EH (cell line): ENCODE measurements around the gene STX16.
A peak's percentile ranks its signal among the peaks of the same experiment; 100 is the strongest.

Experiments used
- DNase-seq: peaks from one replicate; pipeline ENCODE4 v3.0.0-alpha.2; 2015; ENCODE audit warnings: low read depth

The STX16 gene

GRCh38 chr20:58677808-58678207 lies 26.7 kb downstream of the STX16 start:
- DNase-seq, result no peak

GRCh38 chr20:58678806-58679205 lies 27.7 kb downstream of the STX16 start:
- DNase-seq, result no peak

- DNase-seq, result peak; percentile 47
These were observed 31.8 kb downstream of the STX16 start for GRCh38 chr20:58682656-58683531.

GRCh38 chr20:58684291-58684690 lies 33.2 kb downstream of the STX16 start:
- no peak for DNase-seq

- DNase-seq, result no peak
These were observed 34.9 kb downstream of the STX16 start for GRCh38 chr20:58685988-58686387.

GRCh38 chr20:58688414-58688813 lies 37.3 kb downstream of the STX16 start:
- no peak for DNase-seq

GRCh38 chr20:58688840-58689239 lies 37.8 kb downstream of the STX16 start:
- DNase-seq, result peak; percentile 22

DNA sequence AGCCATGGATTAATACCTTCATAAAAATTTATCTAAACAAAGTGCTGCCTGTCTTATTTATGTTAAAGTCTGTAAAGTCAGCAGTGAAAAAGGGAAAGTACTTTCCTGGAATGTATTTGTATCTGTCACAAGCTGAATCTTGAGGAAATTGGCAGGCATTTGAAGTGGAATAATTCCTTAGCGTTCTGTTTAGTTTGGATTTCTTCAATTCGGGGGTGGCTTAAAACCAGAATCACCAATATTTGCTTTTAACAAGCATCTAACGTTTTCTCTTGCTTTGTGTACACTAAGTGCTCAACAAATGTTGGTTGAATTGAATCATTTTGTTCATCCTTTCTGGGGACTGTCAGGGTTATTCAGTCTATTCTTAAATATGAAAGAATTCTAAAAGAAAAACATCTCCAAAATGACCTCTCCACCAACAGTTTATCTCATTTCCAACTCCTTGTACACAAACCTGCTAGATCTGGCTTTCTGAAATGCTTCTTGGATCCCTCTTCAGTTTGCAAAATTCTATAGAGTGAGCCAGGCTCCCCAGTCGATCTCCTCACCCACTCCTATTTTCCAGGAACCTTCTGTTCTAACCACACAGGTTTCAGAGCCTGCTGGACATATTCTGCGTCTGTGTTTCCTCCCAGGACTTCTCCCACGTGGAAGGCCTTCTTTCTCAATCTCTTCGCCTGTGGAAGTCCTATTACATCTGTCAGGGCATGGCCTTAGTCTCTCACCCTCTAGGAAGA lies 39.5 kb downstream of the STX16 start:
- peak; percentile 16 for DNase-seq

- DNase-seq, result peak; percentile 10
These were observed 40.9 kb downstream of the STX16 start for GRCh38 chr20:58691773-58692578.

DNA sequence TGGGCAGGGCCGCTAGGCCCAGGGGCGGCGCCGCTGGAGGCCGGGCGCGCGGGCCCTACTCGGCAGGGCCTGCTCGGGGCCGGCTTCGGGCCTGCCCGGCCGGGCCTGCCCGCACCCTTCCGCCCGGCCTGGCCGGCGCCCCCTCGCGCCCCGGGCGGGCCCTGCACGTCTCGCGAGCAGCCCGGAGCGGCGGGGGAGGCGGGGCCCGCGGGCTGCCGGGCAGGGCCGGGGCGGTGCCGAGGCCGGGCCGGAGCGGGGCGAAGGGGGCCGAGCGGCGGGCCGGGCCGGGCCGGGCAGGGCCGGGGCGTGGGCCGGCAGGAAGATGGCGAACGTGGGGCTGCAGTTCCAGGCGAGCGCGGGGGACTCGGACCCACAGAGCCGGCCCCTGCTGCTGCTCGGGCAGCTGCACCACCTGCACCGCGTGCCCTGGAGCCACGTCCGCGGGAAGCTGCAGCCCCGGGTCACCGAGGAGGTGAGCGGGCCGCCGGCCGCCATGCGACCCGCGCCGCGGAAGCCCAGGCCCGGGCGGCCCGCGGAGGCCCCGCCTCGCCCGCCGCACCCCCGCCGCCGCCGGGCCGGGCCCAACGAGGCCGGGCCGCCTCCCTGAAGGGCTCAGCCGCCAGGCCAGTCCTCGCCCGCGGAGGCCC lies 41.6 kb downstream of the STX16 start, which contains the start of gene NPEPL1:
NPEPL1 (plus strand) TSS at position 222 of the 647 bp plus-strand sequence; CDS start at position 323, 101 bp downstream.
- peak; percentile 68 for DNase-seq

- DNase-seq, result no peak
These were observed 42.3 kb downstream of the STX16 start for GRCh38 chr20:58693226-58694006.

GRCh38 chr20:58694241-58695083 lies 43.4 kb downstream of the STX16 start:
- DNase-seq, result no peak

GRCh38 chr20:58695084-58695722 lies 44.1 kb downstream of the STX16 start:
- no peak for DNase-seq

DNA sequence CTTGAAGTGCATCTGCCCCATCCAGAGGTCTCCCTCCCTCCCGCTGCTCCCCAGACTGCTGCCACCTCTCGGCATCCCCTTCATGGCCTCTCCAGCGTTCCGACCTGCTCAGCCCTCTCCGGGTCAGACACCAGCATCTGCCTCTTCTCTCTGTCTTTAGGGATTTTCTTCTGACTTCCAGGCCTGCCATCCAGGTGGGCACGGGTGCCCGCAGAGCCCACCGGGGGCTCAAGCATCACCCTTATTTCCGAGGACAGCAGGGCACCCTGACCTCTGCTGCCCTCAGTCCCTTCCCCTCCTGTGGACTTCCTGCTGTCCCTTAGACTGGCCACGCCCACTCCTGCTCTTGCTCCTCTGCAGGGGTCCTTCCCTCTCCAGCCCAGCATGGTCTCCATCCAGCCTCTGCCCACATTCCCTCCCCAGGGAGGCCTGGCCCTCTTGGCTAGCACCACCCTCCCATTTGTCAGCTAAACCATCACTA lies 44.9 kb downstream of the STX16 start:
- no peak for DNase-seq

DNA sequence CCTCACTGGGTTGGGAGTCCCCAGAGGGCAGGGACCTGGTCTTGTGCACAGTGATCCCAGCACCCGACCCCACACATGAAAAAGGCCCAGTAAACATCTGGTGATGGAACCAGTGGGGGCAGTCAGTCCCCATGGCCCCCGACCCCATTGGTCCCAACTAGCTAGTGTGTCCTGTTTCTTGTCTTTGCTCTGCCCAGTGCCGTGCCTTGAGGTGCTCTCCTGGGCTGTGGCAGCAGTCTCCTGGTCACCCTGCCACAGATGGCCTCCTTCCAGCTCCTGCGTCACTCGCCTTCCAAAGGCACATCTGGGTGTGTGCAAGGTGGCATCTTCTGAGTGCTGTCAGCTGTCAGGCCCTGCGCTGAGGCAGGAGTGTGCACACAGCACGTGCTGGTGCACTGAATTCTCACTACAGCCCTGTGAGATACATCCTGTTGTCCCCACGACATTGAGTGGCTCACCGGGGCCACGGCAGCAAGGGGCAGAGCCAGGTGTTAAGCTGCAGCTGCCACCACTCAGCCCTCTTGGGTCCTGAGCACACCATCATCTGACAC lies 45.4 kb downstream of the STX16 start:
- DNase-seq, result no peak

GRCh38 chr20:58697201-58697866 lies 46.3 kb downstream of the STX16 start:
- DNase-seq, result no peak

DNA sequence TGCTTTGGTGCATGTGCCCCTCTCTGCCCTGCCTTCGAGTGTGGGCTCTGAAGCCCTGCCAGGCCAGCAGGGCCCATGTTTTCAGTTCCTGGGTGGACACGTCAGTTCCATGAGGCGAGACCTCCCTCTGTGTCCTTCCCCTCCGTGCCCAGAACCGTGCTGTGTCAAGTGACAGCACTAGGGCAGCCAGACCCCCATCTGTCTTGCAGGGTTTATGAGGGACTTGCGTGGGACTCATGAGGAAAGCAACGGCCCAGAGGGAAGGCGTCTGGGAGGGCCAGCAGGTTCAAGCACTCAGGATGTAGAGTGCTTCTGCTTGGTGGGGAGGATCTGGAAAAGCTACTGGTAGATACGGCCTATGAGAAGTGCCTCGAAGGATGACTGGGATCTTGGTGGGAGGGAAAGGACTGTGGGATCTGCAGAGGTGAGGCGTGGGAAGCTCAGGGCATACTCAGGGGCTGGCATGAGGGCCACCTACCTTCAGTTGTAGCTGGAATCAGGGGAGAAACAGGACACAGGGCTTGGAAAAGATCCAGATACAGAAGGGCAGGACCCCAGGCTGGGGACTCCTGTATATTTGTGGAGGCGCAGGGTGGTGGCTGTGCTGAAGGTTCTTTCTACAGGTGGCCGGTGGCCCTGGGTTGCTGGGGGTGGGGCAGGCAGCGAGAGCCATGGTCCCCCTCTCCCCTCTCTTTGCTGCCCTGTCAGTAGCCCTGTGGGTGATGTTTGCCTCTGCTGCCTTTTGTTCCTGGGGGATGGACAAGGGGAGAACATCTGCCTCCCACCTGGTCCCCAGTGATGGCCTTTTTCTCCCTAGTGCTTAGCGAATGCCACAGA lies 47.0 kb downstream of the STX16 start:
- DNase-seq, result no peak
